HL-60 (cell line): Measurements from ENCODE around the gene ARID1A.

Experiments used
- POLR2AphosphoS5 ChIP-seq: IDR thresholded peaks from 2 replicates; pipeline ENCODE4 v1.6.1; 2012; ENCODE audit warnings: low read depth
- TF ChIP-seq, protein P1 (sequence below): IDR thresholded peaks from one replicate; pipeline ENCODE4 v1.5.1; 2011; ENCODE audit warnings: low read length, control low read depth, inconsistent platforms; ENCODE audit not compliant: insufficient read depth
- TF ChIP-seq, protein P2 (sequence below): IDR thresholded peaks from 2 replicates; pipeline ENCODE4 v1.6.1; 2012; ENCODE audit warnings: low read depth; ENCODE audit not compliant: insufficient replicate concordance

DNA sequence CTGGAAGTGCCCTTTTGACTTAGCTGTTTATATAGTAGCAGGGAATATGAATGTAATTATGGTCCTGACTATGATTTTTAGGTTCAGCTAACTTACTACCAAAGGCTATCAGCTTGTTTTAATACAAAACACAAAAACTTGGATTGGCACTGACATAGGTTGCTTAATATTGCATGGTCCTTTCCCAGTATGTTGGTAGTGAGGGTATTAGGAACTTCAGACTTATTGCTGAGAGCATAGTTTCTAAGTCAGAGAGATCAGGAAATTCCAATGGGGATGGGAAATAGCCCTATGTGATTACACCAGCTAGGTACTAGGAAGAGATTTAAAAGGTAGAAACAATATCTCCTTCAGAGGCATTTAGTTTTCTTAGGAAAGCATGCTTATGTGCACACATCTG, 7.7 kb downstream of the ARID1A start:
- TF ChIP-seq, protein P1, sequence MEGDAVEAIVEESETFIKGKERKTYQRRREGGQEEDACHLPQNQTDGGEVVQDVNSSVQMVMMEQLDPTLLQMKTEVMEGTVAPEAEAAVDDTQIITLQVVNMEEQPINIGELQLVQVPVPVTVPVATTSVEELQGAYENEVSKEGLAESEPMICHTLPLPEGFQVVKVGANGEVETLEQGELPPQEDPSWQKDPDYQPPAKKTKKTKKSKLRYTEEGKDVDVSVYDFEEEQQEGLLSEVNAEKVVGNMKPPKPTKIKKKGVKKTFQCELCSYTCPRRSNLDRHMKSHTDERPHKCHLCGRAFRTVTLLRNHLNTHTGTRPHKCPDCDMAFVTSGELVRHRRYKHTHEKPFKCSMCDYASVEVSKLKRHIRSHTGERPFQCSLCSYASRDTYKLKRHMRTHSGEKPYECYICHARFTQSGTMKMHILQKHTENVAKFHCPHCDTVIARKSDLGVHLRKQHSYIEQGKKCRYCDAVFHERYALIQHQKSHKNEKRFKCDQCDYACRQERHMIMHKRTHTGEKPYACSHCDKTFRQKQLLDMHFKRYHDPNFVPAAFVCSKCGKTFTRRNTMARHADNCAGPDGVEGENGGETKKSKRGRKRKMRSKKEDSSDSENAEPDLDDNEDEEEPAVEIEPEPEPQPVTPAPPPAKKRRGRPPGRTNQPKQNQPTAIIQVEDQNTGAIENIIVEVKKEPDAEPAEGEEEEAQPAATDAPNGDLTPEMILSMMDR = no peak
- TF ChIP-seq, protein P2, sequence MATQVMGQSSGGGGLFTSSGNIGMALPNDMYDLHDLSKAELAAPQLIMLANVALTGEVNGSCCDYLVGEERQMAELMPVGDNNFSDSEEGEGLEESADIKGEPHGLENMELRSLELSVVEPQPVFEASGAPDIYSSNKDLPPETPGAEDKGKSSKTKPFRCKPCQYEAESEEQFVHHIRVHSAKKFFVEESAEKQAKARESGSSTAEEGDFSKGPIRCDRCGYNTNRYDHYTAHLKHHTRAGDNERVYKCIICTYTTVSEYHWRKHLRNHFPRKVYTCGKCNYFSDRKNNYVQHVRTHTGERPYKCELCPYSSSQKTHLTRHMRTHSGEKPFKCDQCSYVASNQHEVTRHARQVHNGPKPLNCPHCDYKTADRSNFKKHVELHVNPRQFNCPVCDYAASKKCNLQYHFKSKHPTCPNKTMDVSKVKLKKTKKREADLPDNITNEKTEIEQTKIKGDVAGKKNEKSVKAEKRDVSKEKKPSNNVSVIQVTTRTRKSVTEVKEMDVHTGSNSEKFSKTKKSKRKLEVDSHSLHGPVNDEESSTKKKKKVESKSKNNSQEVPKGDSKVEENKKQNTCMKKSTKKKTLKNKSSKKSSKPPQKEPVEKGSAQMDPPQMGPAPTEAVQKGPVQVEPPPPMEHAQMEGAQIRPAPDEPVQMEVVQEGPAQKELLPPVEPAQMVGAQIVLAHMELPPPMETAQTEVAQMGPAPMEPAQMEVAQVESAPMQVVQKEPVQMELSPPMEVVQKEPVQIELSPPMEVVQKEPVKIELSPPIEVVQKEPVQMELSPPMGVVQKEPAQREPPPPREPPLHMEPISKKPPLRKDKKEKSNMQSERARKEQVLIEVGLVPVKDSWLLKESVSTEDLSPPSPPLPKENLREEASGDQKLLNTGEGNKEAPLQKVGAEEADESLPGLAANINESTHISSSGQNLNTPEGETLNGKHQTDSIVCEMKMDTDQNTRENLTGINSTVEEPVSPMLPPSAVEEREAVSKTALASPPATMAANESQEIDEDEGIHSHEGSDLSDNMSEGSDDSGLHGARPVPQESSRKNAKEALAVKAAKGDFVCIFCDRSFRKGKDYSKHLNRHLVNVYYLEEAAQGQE = no peak
- TF ChIP-seq POLR2AphosphoS5 = no peak
